Gastroesophageal sphincter (tissue), 4 donors: ENCODE measurements around the gene UNC5A. TPM values are rescaled to one million over a fixed set of nuclear protein-coding genes. Genes with fewer than 3 reads are reported as not detected.

Source experiments
- ATAC-seq: fragments of 150-250 bp; one replicate; pipeline ENCODE4 v1.9.1; 2016; ENCODE audit warnings: mild to moderate bottlenecking, moderate library complexity
- H3K27ac ChIP-seq, 4 donors: fragments of 200-600 bp; sonication (generic) in 3 of 4; 1 replicate in 3 of 4; 2 replicates in 1 of 4; pipeline ENCODE4 v1.5.1; 2016 to 2019
- H3K27me3 ChIP-seq: fragments of 200-600 bp; sonication (generic); one replicate; pipeline ENCODE4 v1.5.1; 2019
- H3K36me3 ChIP-seq, 2 donors: fragments of 200-600 bp; sonication (generic); one replicate each; pipeline ENCODE4 v1.5.1; 2019; ENCODE audit warnings: control low read depth in 1 of 2
- H3K4me1 ChIP-seq, 3 donors: fragments of 200-600 bp; sonication (generic); 1 replicate in 2 of 3; 2 replicates in 1 of 3; pipeline ENCODE4 v1.5.1; 2016 to 2019; ENCODE audit warnings: control low read depth in 2 of 3
- H3K4me3 ChIP-seq, 2 donors: fragments of 200-600 bp; sonication (generic); one replicate each; pipeline ENCODE4 v1.5.1; 2019; ENCODE audit warnings: mild to moderate bottlenecking in 1 of 2, moderate library complexity in 1 of 2
- H3K9me3 ChIP-seq, 3 donors: fragments of 200-600 bp; sonication (generic); one replicate each; pipeline ENCODE4 v1.5.1; 2017 to 2019; ENCODE audit warnings: control low read depth in 2 of 3
- CTCF ChIP-seq, 4 experiments: fragments of 200-600 bp in 2 of 4; fragments of 450-650 bp in 2 of 4; sonication (generic) in 1 of 4; IDR thresholded peaks; one replicate each; pipeline ENCODE4 v1.5.1; 2017 to 2019; ENCODE audit warnings: antibody characterized with exemption in 4 of 4, mild to moderate bottlenecking in 2 of 4, moderate library complexity in 2 of 4
- EP300 ChIP-seq: sonication (generic); formaldehyde crosslinking; IDR thresholded peaks from one replicate; pipeline ENCODE4 v1.6.1; 2017; ENCODE audit warnings: antibody characterized with exemption, mild to moderate bottlenecking
- POLR2A ChIP-seq, 2 donors: fragments of 450-650 bp; IDR thresholded peaks; one replicate each; pipeline ENCODE4 v1.6.1; 2017; ENCODE audit warnings: antibody characterized with exemption in 2 of 2, mild to moderate bottlenecking in 2 of 2, moderate library complexity in 1 of 2
- POLR2AphosphoS5 ChIP-seq: sonication (generic); formaldehyde crosslinking; IDR thresholded peaks from one replicate; pipeline ENCODE4 v1.6.1; 2017; ENCODE audit warnings: antibody characterized with exemption
- WGBS, 2 donors: methylation state at CpG; one replicate each; pipeline ENCODE4 v1.1.5; 2018; ENCODE audit warnings: low coverage in 1 of 2; 5-methylcytosine and 5-hydroxymethylcytosine counted together
- total RNA-seq, 4 donors: library from RNA; depleted of rRNA; stranded (reverse); fragments of >200 nt; gene quantifications; one replicate each; pipeline ENCODE4 v1.1.0, GENCODE V29; 2016

The UNC5A gene
- total RNA-seq, 4 donors from 2014 or later: 0.27 TPM; not detected in 3

DNA sequence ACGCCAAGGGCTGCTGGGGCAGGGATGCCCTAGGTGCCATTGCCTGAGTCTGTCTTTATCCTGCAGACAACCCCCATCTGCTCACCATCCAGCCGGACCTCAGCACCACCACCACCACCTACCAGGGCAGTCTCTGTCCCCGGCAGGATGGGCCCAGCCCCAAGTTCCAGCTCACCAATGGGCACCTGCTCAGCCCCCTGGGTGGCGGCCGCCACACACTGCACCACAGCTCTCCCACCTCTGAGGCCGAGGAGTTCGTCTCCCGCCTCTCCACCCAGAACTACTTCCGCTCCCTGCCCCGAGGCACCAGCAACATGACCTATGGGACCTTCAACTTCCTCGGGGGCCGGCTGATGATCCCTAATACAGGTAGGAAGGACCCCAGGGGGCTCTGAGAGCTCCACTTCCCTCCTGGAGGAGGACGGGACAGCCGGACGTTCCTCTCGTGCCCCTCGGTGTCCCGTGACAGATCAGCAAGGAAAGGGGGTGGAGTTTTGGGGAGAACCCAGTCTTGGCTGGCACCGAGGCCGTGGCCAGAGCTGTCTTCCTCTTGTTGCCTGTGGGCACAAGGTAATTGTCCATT, 63.9 kb downstream of the UNC5A start:
- Histone ChIP-seq H3K36me3 (no peaks in the 10 kb centered on the region), H3K4me1 (no peaks in the 10 kb centered on the region), H3K4me3 (no peak overlapping the region), H3K9me3 (no peaks in the 10 kb centered on the region), H3K27ac (no peak overlapping the region), H3K27me3 (peaks cover 65% of the 10 kb centered on the region)
- ATAC-seq: no peak
- TF ChIP-seq POLR2A (IDR thresholded peaks at IDR 0.05): no peak
- no peak for TF ChIP-seq CTCF (IDR thresholded peaks at IDR 0.05)
- no peak for TF ChIP-seq POLR2AphosphoS5
- no peak for TF ChIP-seq EP300
- 75% methylated on average over 8 of the region's 20 CpGs; no CpG with 5 or more reads in 1 of the 2 donors for WGBS, 2 donors

DNA sequence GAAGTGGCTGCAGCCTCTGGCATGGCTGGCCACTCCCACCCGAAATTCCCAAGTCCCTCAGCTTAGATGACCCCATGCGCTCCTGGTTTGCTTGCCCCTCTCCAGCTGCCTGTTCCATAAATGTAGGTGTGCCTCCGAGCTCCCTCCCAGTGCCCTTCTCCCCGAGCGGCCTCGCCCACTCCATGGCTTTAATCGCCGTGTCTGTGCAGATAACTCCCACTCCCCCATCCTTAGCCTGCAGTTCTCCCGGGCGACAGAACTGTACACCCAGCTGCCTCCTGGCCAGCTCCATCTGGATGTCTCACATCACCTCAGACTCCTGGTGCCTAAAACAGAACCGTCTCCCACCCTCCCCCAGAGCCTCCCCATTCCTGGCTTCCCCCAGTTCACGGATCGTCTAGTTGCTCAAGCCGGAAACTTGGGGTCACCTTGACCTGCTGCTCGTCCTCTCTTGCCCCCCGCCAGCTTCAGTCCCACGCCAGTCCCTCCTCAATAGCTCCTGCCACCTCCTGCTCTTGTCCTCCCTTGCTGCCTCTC, 64.7 kb downstream of the UNC5A start:
- Histone ChIP-seq H3K27ac (no peak overlapping the region), H3K36me3 (no peaks in the 10 kb centered on the region), H3K4me1 (no peaks in the 10 kb centered on the region), H3K9me3 (no peaks in the 10 kb centered on the region), H3K4me3 (no peak overlapping the region), H3K27me3 (peaks cover 65% of the 10 kb centered on the region)
- TF ChIP-seq CTCF (IDR thresholded peaks at IDR 0.05) (no peak), POLR2AphosphoS5 (no peak), EP300 (no peak), POLR2A (IDR thresholded peaks at IDR 0.05) (no peak)
- WGBS, 2 donors: 50 to 83% methylated on average over 2 to 12 of the region's 17 CpGs
- ATAC-seq: no peak

DNA sequence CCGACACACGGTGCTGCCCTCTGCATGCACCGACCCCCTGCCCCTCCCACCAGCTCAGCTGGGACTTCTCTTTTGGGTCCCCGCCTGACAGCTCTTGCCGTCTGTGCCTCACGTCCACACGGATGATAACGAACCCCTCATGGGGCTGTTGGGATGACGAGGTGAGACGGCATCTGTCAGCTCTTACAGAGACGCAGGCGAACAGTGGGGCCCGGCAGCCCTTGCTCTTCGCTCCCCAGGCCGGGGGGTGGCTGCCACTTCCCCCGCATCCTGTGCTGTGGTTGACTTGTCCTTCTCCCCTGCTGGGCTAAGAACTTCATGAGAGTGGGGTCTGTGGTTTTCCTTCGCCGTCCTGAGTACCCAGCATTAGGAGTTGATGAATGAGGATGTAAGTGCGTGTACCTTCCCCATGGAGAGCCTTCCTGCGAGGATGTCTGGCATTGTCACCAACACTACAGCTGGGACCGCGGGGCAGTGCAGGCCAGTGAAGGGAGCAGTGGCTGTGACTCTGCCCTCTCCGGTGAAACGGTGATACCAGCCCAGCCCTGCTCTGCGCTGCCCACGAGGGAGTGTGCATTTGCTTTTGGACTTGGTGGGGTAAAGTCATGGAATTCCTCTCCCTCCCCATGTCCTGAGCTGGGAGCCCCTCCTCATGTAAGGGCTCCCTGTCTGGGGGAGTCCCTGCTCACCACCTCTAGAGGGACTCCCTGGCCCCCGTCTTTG, 65.6 kb downstream of the UNC5A start:
- no peak for TF ChIP-seq POLR2A (IDR thresholded peaks at IDR 0.05)
- TF ChIP-seq POLR2AphosphoS5: no peak
- no peak for TF ChIP-seq CTCF (IDR thresholded peaks at IDR 0.05)
- no peak overlapping the region for H3K27ac ChIP-seq
- H3K36me3 ChIP-seq: no peaks in the 10 kb centered on the region
- no peak for ATAC-seq
- peaks cover 64% of the 10 kb centered on the region for H3K27me3 ChIP-seq
- WGBS, 2 donors: 36 to 37% methylated on average over 5 to 10 of the region's 27 CpGs
- H3K4me1 ChIP-seq: no peaks in the 10 kb centered on the region
- no peaks in the 10 kb centered on the region for H3K9me3 ChIP-seq
- no peak overlapping the region for H3K4me3 ChIP-seq

DNA sequence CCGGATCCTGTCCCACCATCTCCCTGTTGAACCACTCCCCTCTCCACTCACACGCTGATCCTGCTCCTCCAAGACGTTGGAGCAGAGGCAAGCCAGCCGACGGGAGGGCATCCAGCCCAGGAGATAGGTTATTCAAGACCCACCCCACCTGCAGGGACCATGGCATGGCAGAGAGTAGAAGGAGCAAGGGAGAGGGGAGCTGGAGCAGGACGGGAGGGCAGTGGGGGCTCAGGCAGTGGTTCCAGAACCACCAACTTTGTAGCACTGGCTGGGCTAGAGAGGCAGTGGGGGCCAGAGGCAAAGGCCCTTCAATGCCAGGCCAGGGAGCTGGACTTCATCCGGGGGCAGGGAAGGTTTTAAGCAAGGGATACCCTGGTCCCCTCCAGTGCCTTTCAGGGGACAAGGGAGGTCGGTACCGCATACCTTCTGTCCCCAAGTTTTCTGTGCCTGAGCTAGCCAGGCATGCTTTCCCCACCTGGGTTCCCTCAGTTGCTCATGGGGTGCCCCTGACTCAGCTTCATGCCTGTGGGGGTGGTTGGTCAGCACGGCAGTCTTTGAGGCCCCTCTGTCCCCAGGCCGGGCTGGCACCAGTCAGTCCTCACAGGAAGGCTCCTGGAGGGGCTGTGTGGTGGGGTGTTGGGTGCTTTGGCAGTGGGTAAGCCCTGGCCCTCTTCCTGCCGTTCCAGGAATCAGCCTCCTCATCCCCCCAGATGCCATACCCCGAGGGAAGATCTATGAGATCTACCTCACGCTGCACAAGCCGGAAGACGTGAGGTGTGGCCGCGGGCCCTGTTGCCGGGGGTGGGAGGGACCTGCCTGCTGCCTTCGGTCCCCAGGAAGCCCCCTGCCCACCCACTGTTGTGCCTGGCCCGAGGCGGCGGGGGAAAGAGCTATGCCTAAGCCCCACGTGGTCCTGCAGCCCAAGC, 66.4 kb downstream of the UNC5A start:
- H3K4me1 ChIP-seq: no peaks in the 10 kb centered on the region
- H3K27me3 ChIP-seq: peaks cover 64% of the 10 kb centered on the region
- H3K4me3 ChIP-seq: no peak overlapping the region
- no peaks in the 10 kb centered on the region for H3K9me3 ChIP-seq
- ATAC-seq: no peak
- no peak for TF ChIP-seq EP300
- TF ChIP-seq POLR2A (IDR thresholded peaks at IDR 0.05): no peak
- TF ChIP-seq POLR2AphosphoS5: no peak
- TF ChIP-seq CTCF (IDR thresholded peaks at IDR 0.05): no peak
- H3K27ac ChIP-seq: no peak overlapping the region
- 68 to 77% methylated on average over 7 to 8 of the region's 24 CpGs for WGBS, 2 donors
- H3K36me3 ChIP-seq: no peaks in the 10 kb centered on the region
